KMS-11 (cell line): ENCODE measurements around the gene FTCD.

Experiments
- H2AFZ ChIP-seq: fragments of 200-600 bp; sonication (generic); 2 replicates; pipeline ENCODE4 v1.6.1; 2016; ENCODE audit warnings: antibody characterized with exemption, mixed run types, low read depth
- H3K27ac ChIP-seq: fragments of 200-600 bp; sonication (generic); 2 replicates; pipeline ENCODE4 v1.6.1; 2016; ENCODE audit warnings: mild to moderate bottlenecking, mixed run types
- H3K27me3 ChIP-seq: fragments of 200-600 bp; sonication (generic); 2 replicates; pipeline ENCODE4 v1.6.1; 2017; ENCODE audit warnings: mild to moderate bottlenecking, low read depth, mixed run types, moderate library complexity; ENCODE audit not compliant: insufficient read depth
- H3K36me3 ChIP-seq: fragments of 200-600 bp; sonication (generic); 2 replicates; pipeline ENCODE4 v1.6.1; 2017; ENCODE audit warnings: mild to moderate bottlenecking, mixed run types; ENCODE audit not compliant: insufficient read depth
- H3K4me1 ChIP-seq: fragments of 200-600 bp; sonication (generic); 2 replicates; pipeline ENCODE4 v1.6.1; 2016; ENCODE audit warnings: mild to moderate bottlenecking, low read depth, mixed run types; ENCODE audit not compliant: poor library complexity, severe bottlenecking
- H3K4me2 ChIP-seq: fragments of 200-600 bp; sonication (generic); 2 replicates; pipeline ENCODE4 v1.7.0; 2016; ENCODE audit warnings: mild to moderate bottlenecking, mixed run types
- H3K4me3 ChIP-seq: fragments of 200-600 bp; sonication (generic); IDR thresholded peaks from 2 replicates; pipeline ENCODE4 v1.6.1; 2017; ENCODE audit warnings: low read depth, low read length, mixed read lengths; ENCODE audit not compliant: insufficient read depth
- H3K79me2 ChIP-seq: fragments of 200-600 bp; sonication (generic); 2 replicates; pipeline ENCODE4 v1.6.1; 2016; ENCODE audit warnings: low read depth, mixed run types; ENCODE audit not compliant: insufficient read depth
- H3K9ac ChIP-seq: fragments of 200-600 bp; sonication (generic); 2 replicates; pipeline ENCODE4 v1.6.1; 2016; ENCODE audit warnings: mild to moderate bottlenecking, mixed run types
- H4K20me1 ChIP-seq: fragments of 200-600 bp; sonication (generic); 2 replicates; pipeline ENCODE4 v1.6.1; 2016; ENCODE audit warnings: mild to moderate bottlenecking, mixed run types; ENCODE audit not compliant: insufficient read depth
- CTCF ChIP-seq: fragments of 200-600 bp; sonication (generic); conservative IDR thresholded peaks from 2 replicates; pipeline ENCODE4 v1.6.1; 2017; ENCODE audit warnings: low read depth, mild to moderate bottlenecking, antibody characterized with exemption, low read length, moderate library complexity, mixed read lengths

FTCD gene

DNA sequence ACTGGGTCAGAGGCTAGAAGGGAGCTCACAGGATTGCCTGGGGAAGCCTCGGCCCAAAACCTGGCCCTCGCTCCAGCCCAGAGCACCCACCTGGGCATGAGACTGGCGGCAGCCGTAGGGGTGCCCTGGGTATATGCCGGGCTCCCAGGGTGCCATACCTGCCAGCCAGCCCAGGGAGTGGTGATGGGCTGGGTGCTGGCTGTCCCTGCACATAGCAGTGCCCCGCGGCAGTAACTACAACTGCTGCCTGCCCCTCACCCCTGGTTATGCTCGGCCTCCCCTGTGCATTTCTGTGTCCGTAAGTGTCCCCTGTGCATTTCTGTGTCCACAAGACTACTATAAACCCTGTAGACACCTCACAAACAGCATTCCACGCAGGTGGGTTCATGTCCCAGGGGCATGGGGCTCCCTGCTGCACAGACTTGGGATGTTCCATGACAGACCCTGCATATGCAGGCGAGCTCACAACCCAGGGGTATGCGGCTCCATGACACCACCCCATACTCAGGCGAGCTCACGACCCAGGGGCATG is 34.6 kb upstream of the FTCD start:
- Histone ChIP-seq H3K4me1 (peaks cover 57% of the 10 kb centered on the region), H3K27me3 (no peaks in the 10 kb centered on the region), H3K4me2 (no peak overlapping the region; the same call in 1 of the 2 replicates), H3K27ac (peak overlapping the region; percentile 90; the same call in 1 of the 2 replicates), H3K9ac (no peak overlapping the region), H3K36me3 (no peaks in the 10 kb centered on the region; the same call in 1 of the 2 replicates), H4K20me1 (no peaks in the 10 kb centered on the region), H2AFZ (no peak overlapping the region), H3K4me3 (no peak overlapping the region), H3K79me2 (no peaks in the 10 kb centered on the region)
- no peak for TF ChIP-seq CTCF

DNA sequence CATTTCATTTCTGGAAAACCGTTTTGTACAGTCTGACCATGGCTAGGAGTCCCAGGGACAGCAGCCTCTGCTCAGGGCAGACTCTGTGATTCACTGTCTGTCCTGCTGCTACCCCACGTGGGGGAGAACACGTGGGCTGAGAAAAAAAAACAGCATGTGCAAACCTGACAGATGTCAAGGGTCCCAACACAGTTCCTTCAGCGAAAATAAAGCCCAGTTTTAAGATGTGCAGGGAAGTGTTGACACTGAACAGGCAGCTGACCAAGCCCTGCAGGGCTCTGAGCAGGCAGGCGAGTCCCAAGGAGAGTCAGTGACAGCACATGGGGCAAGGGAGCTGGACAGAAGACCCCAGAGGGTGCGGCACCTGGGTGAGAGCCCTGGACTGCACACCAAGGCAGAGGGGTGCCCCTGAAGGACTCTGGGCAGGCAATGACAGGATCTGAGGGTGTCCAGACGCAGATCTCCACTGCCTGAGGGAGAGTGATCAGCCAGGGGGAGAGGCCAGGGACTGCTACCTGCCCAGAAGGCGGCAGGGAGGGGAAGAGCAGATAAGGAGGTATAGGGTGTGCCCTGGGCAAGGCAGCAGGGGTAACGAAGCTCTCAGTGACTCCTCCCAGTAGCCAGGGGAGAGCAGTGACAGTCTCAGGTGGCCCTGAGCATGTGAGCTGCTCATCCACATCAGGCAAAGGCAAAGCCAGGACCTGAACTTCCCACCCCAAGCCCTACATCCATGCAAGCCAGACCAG is 34.0 kb upstream of the FTCD start:
- Histone ChIP-seq H3K36me3 (no peaks in the 10 kb centered on the region; the same call in 1 of the 2 replicates), H3K27ac (peak overlapping the region; percentile 90), H3K9ac (no peak overlapping the region), H3K27me3 (no peaks in the 10 kb centered on the region), H3K79me2 (no peaks in the 10 kb centered on the region), H3K4me3 (no peak overlapping the region), H4K20me1 (no peaks in the 10 kb centered on the region), H3K4me1 (peaks cover 57% of the 10 kb centered on the region), H3K4me2 (peak overlapping the region; percentile 91), H2AFZ (no peak overlapping the region)
- no peak for TF ChIP-seq CTCF

- H3K36me3 ChIP-seq: no peaks in the 10 kb centered on the region; the same call in 1 of the 2 replicates
- TF ChIP-seq CTCF: no peak
- H4K20me1 ChIP-seq: no peaks in the 10 kb centered on the region
- no peak overlapping the region for H3K4me3 ChIP-seq
- peak overlapping the region; percentile 90 for H3K27ac ChIP-seq
- H3K79me2 ChIP-seq: no peaks in the 10 kb centered on the region
- H2AFZ ChIP-seq: no peak overlapping the region
- peaks cover 57% of the 10 kb centered on the region for H3K4me1 ChIP-seq
- peak overlapping the region; percentile 12; the same call in 1 of the 2 replicates for H3K9ac ChIP-seq
- peak overlapping the region; percentile 91 for H3K4me2 ChIP-seq
- no peaks in the 10 kb centered on the region for H3K27me3 ChIP-seq
Observed at GRCh38 chr21:46188226-46189212, 33.1 kb upstream of the FTCD start.

- TF ChIP-seq CTCF: no peak
- Histone ChIP-seq H3K4me2 (peak overlapping the region; percentile 91), H3K79me2 (no peaks in the 10 kb centered on the region), H4K20me1 (no peaks in the 10 kb centered on the region), H3K36me3 (no peaks in the 10 kb centered on the region; the same call in 1 of the 2 replicates), H3K4me1 (peaks cover 57% of the 10 kb centered on the region), H3K27ac (peak overlapping the region; percentile 90), H3K4me3 (no peak overlapping the region), H3K9ac (peak overlapping the region; percentile 38; the same call in 1 of the 2 replicates), H3K27me3 (no peaks in the 10 kb centered on the region), H2AFZ (no peak overlapping the region)
Observed at GRCh38 chr21:46187814-46188213, 32.4 kb upstream of the FTCD start.
